GM12801 (cell line): ENCODE data around the gene FBXW4.

Source experiments
- CTCF ChIP-seq: IDR thresholded peaks from one replicate; pipeline ENCODE4 v1.5.1; 2011; ENCODE audit warnings: control low read depth; ENCODE audit not compliant: insufficient read length; ENCODE audit errors: extremely low read depth

The FBXW4 gene

GRCh38 chr10:101684782-101685181 lies 10.2 kb downstream of the FBXW4 start:
- no peak for TF ChIP-seq CTCF

- TF ChIP-seq CTCF = no peak
Observed at GRCh38 chr10:101683276-101683675, 11.7 kb downstream of the FBXW4 start.

GRCh38 chr10:101682172-101682825 lies 12.7 kb downstream of the FBXW4 start:
- no peak for TF ChIP-seq CTCF

- no peak for TF ChIP-seq CTCF
Observed at GRCh38 chr10:101676565-101676964, 18.4 kb downstream of the FBXW4 start.

GRCh38 chr10:101675115-101675514 lies 19.9 kb downstream of the FBXW4 start:
- no peak for TF ChIP-seq CTCF

GRCh38 chr10:101672536-101672935 lies 22.4 kb downstream of the FBXW4 start:
- no peak for TF ChIP-seq CTCF

- no peak for TF ChIP-seq CTCF
Observed at GRCh38 chr10:101671453-101671852, 23.5 kb downstream of the FBXW4 start.
